Glomerular visceral epithelial cell (primary cell): ENCODE results near the gene IRF8.
A peak's percentile ranks its signal among the peaks of the same experiment; 100 is the strongest.
"Not testable (repeated sequence)": the region's sequence is repeated elsewhere in the genome, so short reads cannot be mapped to it uniquely, and the experiment has no call there.

Experiments
- DNase-seq: peaks from one replicate; pipeline ENCODE4 v3.0.0-alpha.2; 2016; ENCODE audit errors: extremely low spot score

IRF8 gene

GRCh38 chr16:85868495-85868894, 30.5 kb upstream of the IRF8 start:
- no peak for DNase-seq

GRCh38 chr16:85869206-85869605, 29.8 kb upstream of the IRF8 start:
- DNase-seq = no peak

- DNase-seq = no peak
These were observed 29.0 kb upstream of the IRF8 start for GRCh38 chr16:85869785-85870558.

- no peak for DNase-seq
These were observed 27.2 kb upstream of the IRF8 start for GRCh38 chr16:85871756-85872155.

- DNase-seq = no peak
These were observed 26.2 kb upstream of the IRF8 start for GRCh38 chr16:85872734-85873133.

GRCh38 chr16:85873153-85873552, 25.8 kb upstream of the IRF8 start:
- DNase-seq = no peak

GRCh38 chr16:85874031-85874430, 24.9 kb upstream of the IRF8 start:
- not testable (repeated sequence) for DNase-seq

GRCh38 chr16:85878407-85878806, 20.6 kb upstream of the IRF8 start:
- DNase-seq = no peak

GRCh38 chr16:85878875-85879274, 20.1 kb upstream of the IRF8 start:
- DNase-seq = peak; percentile 13

GRCh38 chr16:85879549-85879948, 19.4 kb upstream of the IRF8 start:
- no peak for DNase-seq

GRCh38 chr16:85879975-85880831, 18.8 kb upstream of the IRF8 start:
- no peak for DNase-seq

GRCh38 chr16:85880861-85881260, 18.1 kb upstream of the IRF8 start:
- DNase-seq = no peak

- no peak for DNase-seq
These were observed 17.5 kb upstream of the IRF8 start for GRCh38 chr16:85881436-85881835.

- DNase-seq = no peak
These were observed 16.7 kb upstream of the IRF8 start for GRCh38 chr16:85882181-85882810.

GRCh38 chr16:85883813-85884212, 15.1 kb upstream of the IRF8 start:
- no peak for DNase-seq

GRCh38 chr16:85884808-85885463, 14.0 kb upstream of the IRF8 start:
- no peak for DNase-seq

GRCh38 chr16:85885537-85885936, 13.4 kb upstream of the IRF8 start:
- DNase-seq = no peak

- peak; percentile 48 for DNase-seq
These were observed 10.3 kb upstream of the IRF8 start for GRCh38 chr16:85888405-85889331.

- DNase-seq = peak; percentile 24
These were observed 7.8 kb upstream of the IRF8 start for GRCh38 chr16:85891033-85891775.

- no peak for DNase-seq
These were observed 7.2 kb upstream of the IRF8 start for GRCh38 chr16:85891776-85892166.
